Stomach smooth muscle (tissue), 2 donors: ENCODE data around the gene PGRMC1.
"Not testable (repeated sequence)": the region's sequence is repeated elsewhere in the genome, so short reads cannot be mapped to it uniquely, and the experiment has no call there.

ENCODE experiments used
- H3K27ac ChIP-seq: one replicate; pipeline ENCODE4 v1.7.0; 2013; ENCODE audit warnings: mild to moderate bottlenecking, low read length, inconsistent platforms
- H3K27me3 ChIP-seq, 2 donors: one replicate each; pipeline ENCODE4 v1.7.0; 2013; ENCODE audit warnings: low read length in 2 of 2; ENCODE audit not compliant: insufficient read depth in 2 of 2, control insufficient read depth in 1 of 2
- H3K36me3 ChIP-seq, 2 donors: one replicate each; pipeline ENCODE4 v1.7.0; 2013; ENCODE audit warnings: low read length in 2 of 2; ENCODE audit not compliant: control insufficient read depth in 2 of 2, insufficient read depth in 2 of 2
- H3K4me1 ChIP-seq: one replicate; pipeline ENCODE4 v1.7.0; 2013; ENCODE audit warnings: low read length; ENCODE audit not compliant: control insufficient read depth, insufficient read depth
- H3K4me3 ChIP-seq, 2 donors: one replicate each; pipeline ENCODE4 v1.7.0; 2013; ENCODE audit warnings: low read length in 2 of 2
- H3K9ac ChIP-seq, 2 donors: one replicate each; pipeline ENCODE4 v1.7.0; 2013; ENCODE audit warnings: low read length in 2 of 2, mild to moderate bottlenecking in 1 of 2
- H3K9me3 ChIP-seq, 2 donors: one replicate each; pipeline ENCODE4 v1.7.0; 2013; ENCODE audit warnings: low read length in 2 of 2; ENCODE audit not compliant: control insufficient read depth in 2 of 2
- donor health status: healthy.
- donor health status: Pancreatic carcinoma.

The PGRMC1 gene

GRCh38 chrX:119235872-119236622 lies at the start of gene PGRMC1:
Gene PGRMC1 (plus strand): TSS chrX:119236285. CDS start chrX:119236364, 79 bp downstream.
- Histone ChIP-seq H3K9ac (peak within 1 kb of the TSS; percentile 64 to 71), H3K36me3 (no peaks in the 10 kb centered on the region), H3K4me1 (no peaks in the 10 kb centered on the region), H3K27me3 (no peaks in the 10 kb centered on the region), H3K4me3 (peak within 1 kb of the TSS; percentile 76 to 77), H3K27ac (peak within 1 kb of the TSS; percentile 74), H3K9me3 (no peaks in the 10 kb centered on the region)

- Histone ChIP-seq H3K27ac (no peak overlapping the region), H3K27me3 (no peaks in the 10 kb centered on the region), H3K36me3 (no peaks in the 10 kb centered on the region), H3K4me3 (no peak overlapping the region), H3K9me3 (no peaks in the 10 kb centered on the region), H3K9ac (no peak overlapping the region), H3K4me1 (no peaks in the 10 kb centered on the region)
These were observed 49.3 kb upstream of the PGRMC1 start for GRCh38 chrX:119186763-119187162.

GRCh38 chrX:119187298-119187697 lies 48.8 kb upstream of the PGRMC1 start:
- no peaks in the 10 kb centered on the region for H3K27me3 ChIP-seq

GRCh38 chrX:119189115-119189514 lies 47.0 kb upstream of the PGRMC1 start:
- Histone ChIP-seq H3K27me3 (no peaks in the 10 kb centered on the region), H3K9ac (no peak overlapping the region), H3K4me1 (no peaks in the 10 kb centered on the region), H3K27ac (no peak overlapping the region), H3K9me3 (no peaks in the 10 kb centered on the region), H3K36me3 (no peaks in the 10 kb centered on the region), H3K4me3 (no peak overlapping the region)

More at GRCh38 chrX:119187298-119187697, 48.8 kb upstream of the PGRMC1 start:
- Histone ChIP-seq H3K9ac (no peak overlapping the region), H3K4me1 (no peaks in the 10 kb centered on the region), H3K9me3 (no peaks in the 10 kb centered on the region), H3K36me3 (no peaks in the 10 kb centered on the region), H3K4me3 (no peak overlapping the region), H3K27ac (no peak overlapping the region)

GRCh38 chrX:119189595-119189994 lies 46.5 kb upstream of the PGRMC1 start:
- no peaks in the 10 kb centered on the region for H3K27me3 ChIP-seq
- no peaks in the 10 kb centered on the region for H3K4me1 ChIP-seq
- no peaks in the 10 kb centered on the region for H3K36me3 ChIP-seq
- no peak overlapping the region for H3K27ac ChIP-seq
- no peaks in the 10 kb centered on the region for H3K9me3 ChIP-seq
- no peak overlapping the region for H3K4me3 ChIP-seq
- no peak overlapping the region for H3K9ac ChIP-seq

GRCh38 chrX:119190091-119190681 lies 45.9 kb upstream of the PGRMC1 start:
- no peaks in the 10 kb centered on the region for H3K36me3 ChIP-seq
- no peaks in the 10 kb centered on the region for H3K4me1 ChIP-seq
- no peaks in the 10 kb centered on the region for H3K9me3 ChIP-seq
- no peak overlapping the region for H3K4me3 ChIP-seq
- no peaks in the 10 kb centered on the region for H3K27me3 ChIP-seq
- H3K9ac ChIP-seq, result no peak overlapping the region
- H3K27ac ChIP-seq, result no peak overlapping the region

GRCh38 chrX:119190831-119191230 lies 45.3 kb upstream of the PGRMC1 start:
- no peak overlapping the region for H3K27ac ChIP-seq
- no peaks in the 10 kb centered on the region for H3K4me1 ChIP-seq
- H3K27me3 ChIP-seq, result no peaks in the 10 kb centered on the region
- no peak overlapping the region for H3K9ac ChIP-seq
- H3K9me3 ChIP-seq, result no peaks in the 10 kb centered on the region
- H3K36me3 ChIP-seq, result no peaks in the 10 kb centered on the region
- H3K4me3 ChIP-seq, result no peak overlapping the region

GRCh38 chrX:119194621-119195020 lies 41.5 kb upstream of the PGRMC1 start:
- Histone ChIP-seq H3K27me3 (no peaks in the 10 kb centered on the region), H3K9me3 (no peaks in the 10 kb centered on the region), H3K4me3 (no peak overlapping the region), H3K36me3 (no peaks in the 10 kb centered on the region), H3K9ac (no peak overlapping the region), H3K27ac (no peak overlapping the region), H3K4me1 (no peaks in the 10 kb centered on the region)

- Histone ChIP-seq H3K9me3 (no peaks in the 10 kb centered on the region), H3K9ac (no peak overlapping the region), H3K36me3 (no peaks in the 10 kb centered on the region), H3K4me1 (no peaks in the 10 kb centered on the region), H3K27me3 (peaks cover 0 to 14% of the 10 kb centered on the region in 2 donors), H3K27ac (no peak overlapping the region), H3K4me3 (no peak overlapping the region)
These were observed 34.5 kb upstream of the PGRMC1 start for GRCh38 chrX:119201570-119201969.

- no peak overlapping the region for H3K27ac ChIP-seq
- H3K9me3 ChIP-seq, result no peaks in the 10 kb centered on the region
- H3K9ac ChIP-seq, result no peak overlapping the region
- H3K36me3 ChIP-seq, result no peaks in the 10 kb centered on the region
- no peaks in the 10 kb centered on the region for H3K4me1 ChIP-seq
- H3K27me3 ChIP-seq, result peaks cover 0 to 14% of the 10 kb centered on the region in 2 donors
- H3K4me3 ChIP-seq, result no peak overlapping the region
These were observed 29.9 kb upstream of the PGRMC1 start for GRCh38 chrX:119206203-119206602.

- not testable (repeated sequence) for H3K27ac ChIP-seq, H3K4me3 ChIP-seq, H3K36me3 ChIP-seq, H3K9ac ChIP-seq, H3K9me3 ChIP-seq, H3K4me1 ChIP-seq
- peaks cover 0 to 14% of the 10 kb centered on the region in 2 donors for H3K27me3 ChIP-seq
These were observed 28.6 kb upstream of the PGRMC1 start for GRCh38 chrX:119207483-119207882.
